HepG2 (cell line): ENCODE data around the gene TMEM187. TPM values are rescaled to one million over a fixed set of nuclear protein-coding genes. Genes with fewer than 3 reads are reported as not detected.

ENCODE experiments used
- FUBP1 ChIP-seq: sonication (generic); formaldehyde crosslinking; IDR thresholded peaks from 2 replicates; pipeline ENCODE4 v1.5.1; 2020; ENCODE audit warnings: missing genetic modification reagents, mild to moderate bottlenecking, borderline replicate concordance
- KLF12 ChIP-seq: sonication (generic); formaldehyde crosslinking; IDR thresholded peaks from 2 replicates; pipeline ENCODE4 v1.4.0; 2020; ENCODE audit warnings: missing genetic modification reagents, borderline replicate concordance
- RXRA ChIP-seq: sonication (generic); formaldehyde crosslinking; IDR thresholded peaks from 2 replicates; pipeline ENCODE4 v1.5.1; 2020; ENCODE audit warnings: missing genetic modification reagents
- SKIL ChIP-seq: sonication (generic); formaldehyde crosslinking; IDR thresholded peaks from 2 replicates; pipeline ENCODE4 v1.8.0; 2022; ENCODE audit warnings: missing genetic modification reagents, mild to moderate bottlenecking, moderate library complexity, borderline replicate concordance
- ZBTB34 ChIP-seq: sonication (generic); formaldehyde crosslinking; IDR thresholded peaks from 2 replicates; pipeline ENCODE4 v1.8.0; 2022; ENCODE audit warnings: mild to moderate bottlenecking, missing genetic modification reagents
- ZNF317 ChIP-seq: sonication (generic); formaldehyde crosslinking; IDR thresholded peaks from 2 replicates; pipeline ENCODE4 v1.5.0; 2020; ENCODE audit warnings: mild to moderate bottlenecking, missing genetic modification reagents
- ZNF619 ChIP-seq: sonication (generic); formaldehyde crosslinking; IDR thresholded peaks from 2 replicates; pipeline ENCODE4 v1.4.0; 2020; ENCODE audit warnings: mild to moderate bottlenecking, missing genetic modification reagents
- ZNF770 ChIP-seq: sonication (generic); formaldehyde crosslinking; IDR thresholded peaks from 2 replicates; pipeline ENCODE4 v1.5.0; 2020; ENCODE audit warnings: mild to moderate bottlenecking, missing genetic modification reagents
- polyA plus RNA-seq, 8 experiments: library from polyadenylated mRNA; depleted of rRNA in 3 of 8; stranded (reverse) in 7 of 8; unstranded in 1 of 8; fragments of >200 nt; fragmentation: Illumina TruSeq in 4 of 8; extraction: Trizol in 4 of 8; gene quantifications; 2 replicates each; pipeline versions ENCODE4 v1.2.1 to v1.2.3, GENCODE V29; 2011 to 2016; ENCODE audit warnings: low read depth in 4 of 8, missing spikeins in 1 of 8, mixed read lengths in 1 of 8; ENCODE audit not compliant: insufficient read depth in 1 of 8
- total RNA-seq, 5 experiments: library from RNA; depleted of rRNA; stranded (reverse); fragments of >200 nt; fragmentation: Illumina TruSeq; extraction: Trizol; gene quantifications; 2 replicates each; pipeline ENCODE4 v1.2.3, GENCODE V29; 2016; ENCODE audit warnings: low read depth in 1 of 5
- TF ChIP-seq, protein P1 (sequence below): sonication (generic); formaldehyde crosslinking; IDR thresholded peaks from 2 replicates; pipeline ENCODE4 v1.4.0; 2020; ENCODE audit warnings: missing genetic modification reagents
- TF ChIP-seq, protein P2 (sequence below): sonication (generic); formaldehyde crosslinking; IDR thresholded peaks from 2 replicates; pipeline ENCODE4 v1.5.1; 2020; ENCODE audit warnings: mild to moderate bottlenecking, missing genetic modification reagents, moderate library complexity

Gene TMEM187
- total and polyA plus RNA-seq, 2 of the 13 experiments (the other 11 are each of a cell fraction or from before 2014, with no cell fraction given): 2.2 to 6.2 TPM

GRCh38 chrX:153945956-153946943 is 26.3 kb upstream of the TMEM187 start (continued):
- TF ChIP-seq, protein P1, sequence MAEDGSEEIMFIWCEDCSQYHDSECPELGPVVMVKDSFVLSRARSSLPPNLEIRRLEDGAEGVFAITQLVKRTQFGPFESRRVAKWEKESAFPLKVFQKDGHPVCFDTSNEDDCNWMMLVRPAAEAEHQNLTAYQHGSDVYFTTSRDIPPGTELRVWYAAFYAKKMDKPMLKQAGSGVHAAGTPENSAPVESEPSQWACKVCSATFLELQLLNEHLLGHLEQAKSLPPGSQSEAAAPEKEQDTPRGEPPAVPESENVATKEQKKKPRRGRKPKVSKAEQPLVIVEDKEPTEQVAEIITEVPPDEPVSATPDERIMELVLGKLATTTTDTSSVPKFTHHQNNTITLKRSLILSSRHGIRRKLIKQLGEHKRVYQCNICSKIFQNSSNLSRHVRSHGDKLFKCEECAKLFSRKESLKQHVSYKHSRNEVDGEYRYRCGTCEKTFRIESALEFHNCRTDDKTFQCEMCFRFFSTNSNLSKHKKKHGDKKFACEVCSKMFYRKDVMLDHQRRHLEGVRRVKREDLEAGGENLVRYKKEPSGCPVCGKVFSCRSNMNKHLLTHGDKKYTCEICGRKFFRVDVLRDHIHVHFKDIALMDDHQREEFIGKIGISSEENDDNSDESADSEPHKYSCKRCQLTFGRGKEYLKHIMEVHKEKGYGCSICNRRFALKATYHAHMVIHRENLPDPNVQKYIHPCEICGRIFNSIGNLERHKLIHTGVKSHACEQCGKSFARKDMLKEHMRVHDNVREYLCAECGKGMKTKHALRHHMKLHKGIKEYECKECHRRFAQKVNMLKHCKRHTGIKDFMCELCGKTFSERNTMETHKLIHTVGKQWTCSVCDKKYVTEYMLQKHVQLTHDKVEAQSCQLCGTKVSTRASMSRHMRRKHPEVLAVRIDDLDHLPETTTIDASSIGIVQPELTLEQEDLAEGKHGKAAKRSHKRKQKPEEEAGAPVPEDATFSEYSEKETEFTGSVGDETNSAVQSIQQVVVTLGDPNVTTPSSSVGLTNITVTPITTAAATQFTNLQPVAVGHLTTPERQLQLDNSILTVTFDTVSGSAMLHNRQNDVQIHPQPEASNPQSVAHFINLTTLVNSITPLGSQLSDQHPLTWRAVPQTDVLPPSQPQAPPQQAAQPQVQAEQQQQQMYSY: no peak
- TF ChIP-seq ZBTB34 (CRISPR knock-in tag) (no peak), SKIL (CRISPR knock-in tag) (no peak), RXRA (CRISPR knock-in tag) (no peak), ZNF619 (CRISPR knock-in tag) (no peak), ZNF317 (CRISPR knock-in tag) (no peak), FUBP1 (no peak), ZNF770 (CRISPR knock-in tag) (no peak), KLF12 (CRISPR knock-in tag) (no peak)
- TF ChIP-seq, protein P2, sequence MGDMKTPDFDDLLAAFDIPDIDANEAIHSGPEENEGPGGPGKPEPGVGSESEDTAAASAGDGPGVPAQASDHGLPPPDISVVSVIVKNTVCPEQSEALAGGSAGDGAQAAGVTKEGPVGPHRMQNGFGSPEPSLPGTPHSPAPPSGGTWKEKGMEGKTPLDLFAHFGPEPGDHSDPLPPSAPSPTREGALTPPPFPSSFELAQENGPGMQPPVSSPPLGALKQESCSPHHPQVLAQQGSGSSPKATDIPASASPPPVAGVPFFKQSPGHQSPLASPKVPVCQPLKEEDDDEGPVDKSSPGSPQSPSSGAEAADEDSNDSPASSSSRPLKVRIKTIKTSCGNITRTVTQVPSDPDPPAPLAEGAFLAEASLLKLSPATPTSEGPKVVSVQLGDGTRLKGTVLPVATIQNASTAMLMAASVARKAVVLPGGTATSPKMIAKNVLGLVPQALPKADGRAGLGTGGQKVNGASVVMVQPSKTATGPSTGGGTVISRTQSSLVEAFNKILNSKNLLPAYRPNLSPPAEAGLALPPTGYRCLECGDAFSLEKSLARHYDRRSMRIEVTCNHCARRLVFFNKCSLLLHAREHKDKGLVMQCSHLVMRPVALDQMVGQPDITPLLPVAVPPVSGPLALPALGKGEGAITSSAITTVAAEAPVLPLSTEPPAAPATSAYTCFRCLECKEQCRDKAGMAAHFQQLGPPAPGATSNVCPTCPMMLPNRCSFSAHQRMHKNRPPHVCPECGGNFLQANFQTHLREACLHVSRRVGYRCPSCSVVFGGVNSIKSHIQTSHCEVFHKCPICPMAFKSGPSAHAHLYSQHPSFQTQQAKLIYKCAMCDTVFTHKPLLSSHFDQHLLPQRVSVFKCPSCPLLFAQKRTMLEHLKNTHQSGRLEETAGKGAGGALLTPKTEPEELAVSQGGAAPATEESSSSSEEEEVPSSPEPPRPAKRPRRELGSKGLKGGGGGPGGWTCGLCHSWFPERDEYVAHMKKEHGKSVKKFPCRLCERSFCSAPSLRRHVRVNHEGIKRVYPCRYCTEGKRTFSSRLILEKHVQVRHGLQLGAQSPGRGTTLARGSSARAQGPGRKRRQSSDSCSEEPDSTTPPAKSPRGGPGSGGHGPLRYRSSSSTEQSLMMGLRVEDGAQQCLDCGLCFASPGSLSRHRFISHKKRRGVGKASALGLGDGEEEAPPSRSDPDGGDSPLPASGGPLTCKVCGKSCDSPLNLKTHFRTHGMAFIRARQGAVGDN (CRISPR knock-in tag): peak; percentile 68
